Caco-2 (cell line): ENCODE results near the gene NAGK. TPM values are rescaled to one million over a fixed set of nuclear protein-coding genes. Genes with fewer than 3 reads are reported as not detected.
A peak's percentile ranks its signal among the peaks of the same experiment; 100 is the strongest.
"Not testable (repeated sequence)": the region's sequence is repeated elsewhere in the genome, so short reads cannot be mapped to it uniquely, and the experiment has no call there.

Experiments used
- BruUV-seq: library from RNA; stranded (reverse); fragments of 400-500 nt; replicated peaks from 2 replicates; lab custom pipeline; 2021; lab: Mats Ljungman, UMichigan
- CTCF ChIA-PET: fragments of 300-600 bp; sonication (Branson Sonifier 250); formaldehyde crosslinking; loops from one replicate; lab custom pipeline; 2022; ENCODE audit warnings: antibody characterized with exemption; lab: Charles Lee
- POLR2A ChIA-PET: fragments of 300-600 bp; sonication (Branson Sonifier 250); formaldehyde crosslinking; loops from one replicate; lab custom pipeline; 2022; ENCODE audit warnings: antibody characterized with exemption; lab: Charles Lee
- DNase-seq, 2 experiments: peaks; one replicate each; pipeline versions ENCODE4 v3.0.0 to v3.0.0-alpha.2; 2020 to 2022
- H3K27me3 ChIP-seq: replicated peaks from 2 replicates; pipeline ENCODE4 v1.6.0; 2011; ENCODE audit warnings: low read length; ENCODE audit not compliant: control insufficient read depth, insufficient read depth
- H3K36me3 ChIP-seq: 2 replicates; pipeline ENCODE4 v1.5.1; 2011; ENCODE audit warnings: low read length; ENCODE audit not compliant: control insufficient read depth, insufficient read depth
- H3K4me1 ChIP-seq: fragments of 250-450 bp; sonication (Bioruptor Pico); 2 replicates; pipeline ENCODE4 v1.5.1; 2020; ENCODE audit warnings: mild to moderate bottlenecking
- H3K4me3 ChIP-seq: 2 replicates; pipeline ENCODE4 v1.5.1; 2011; ENCODE audit warnings: low read depth, mild to moderate bottlenecking, control low read depth, low read length
- H3K9me3 ChIP-seq: fragments of 250-450 bp; sonication (Bioruptor Pico); 2 replicates; pipeline ENCODE4 v1.5.1; 2020; ENCODE audit warnings: mild to moderate bottlenecking, moderate library complexity
- H3K27ac Mint-ChIP-seq: one replicate; pipeline ENCODE4 v1.8.0; 2022; ENCODE audit warnings: mixed read lengths; ENCODE audit not compliant: unreplicated experiment
- H3K27me3 Mint-ChIP-seq: one replicate; pipeline ENCODE4 v1.8.0; 2022; ENCODE audit warnings: mixed read lengths; ENCODE audit not compliant: insufficient read depth, unreplicated experiment
- H3K36me3 Mint-ChIP-seq: one replicate; pipeline ENCODE4 v1.8.0; 2022; ENCODE audit warnings: mild to moderate bottlenecking, mixed read lengths; ENCODE audit not compliant: insufficient read depth, unreplicated experiment
- H3K4me1 Mint-ChIP-seq: one replicate; pipeline ENCODE4 v1.8.0; 2022; ENCODE audit warnings: low read depth, mixed read lengths; ENCODE audit not compliant: unreplicated experiment
- H3K4me3 Mint-ChIP-seq: one replicate; pipeline ENCODE4 v1.8.0; 2022; ENCODE audit warnings: mild to moderate bottlenecking, moderate library complexity, mixed read lengths; ENCODE audit not compliant: unreplicated experiment
- H3K9me3 Mint-ChIP-seq: one replicate; pipeline ENCODE4 v1.8.0; 2022; ENCODE audit warnings: mixed read lengths; ENCODE audit not compliant: unreplicated experiment
- intact Hi-C: fragments of 100-400 bp; cut with micrococcal nuclease; formaldehyde crosslinking; loops from one replicate; pipeline ENCODE4 v1.10.0; 2022; ENCODE audit not compliant: unreplicated experiment
- total RNA-seq: library from RNA; stranded (reverse); gene quantifications from 2 replicates; pipeline ENCODE4 v1.2.3, GENCODE V29; 2022
- TF ChIP-seq, protein P1 (sequence below), 2 experiments: fragments of 200-600 bp in 1 of 2; IDR thresholded peaks; 1 replicate in 1 of 2; 2 replicates in 1 of 2; pipeline versions ENCODE4 v1.5.1 to v1.8.0; 2011 to 2022; ENCODE audit warnings: antibody characterized with exemption in 1 of 2, control low read depth in 1 of 2, inconsistent platforms in 1 of 2, low read depth in 1 of 2, low read length in 1 of 2, mild to moderate bottlenecking in 1 of 2, moderate library complexity in 1 of 2; ENCODE audit not compliant: insufficient read depth in 1 of 2, severe bottlenecking in 1 of 2, unreplicated experiment in 1 of 2

Gene NAGK
- total RNA-seq, 1 experiment from 2014 or later: 101 TPM

DNA sequence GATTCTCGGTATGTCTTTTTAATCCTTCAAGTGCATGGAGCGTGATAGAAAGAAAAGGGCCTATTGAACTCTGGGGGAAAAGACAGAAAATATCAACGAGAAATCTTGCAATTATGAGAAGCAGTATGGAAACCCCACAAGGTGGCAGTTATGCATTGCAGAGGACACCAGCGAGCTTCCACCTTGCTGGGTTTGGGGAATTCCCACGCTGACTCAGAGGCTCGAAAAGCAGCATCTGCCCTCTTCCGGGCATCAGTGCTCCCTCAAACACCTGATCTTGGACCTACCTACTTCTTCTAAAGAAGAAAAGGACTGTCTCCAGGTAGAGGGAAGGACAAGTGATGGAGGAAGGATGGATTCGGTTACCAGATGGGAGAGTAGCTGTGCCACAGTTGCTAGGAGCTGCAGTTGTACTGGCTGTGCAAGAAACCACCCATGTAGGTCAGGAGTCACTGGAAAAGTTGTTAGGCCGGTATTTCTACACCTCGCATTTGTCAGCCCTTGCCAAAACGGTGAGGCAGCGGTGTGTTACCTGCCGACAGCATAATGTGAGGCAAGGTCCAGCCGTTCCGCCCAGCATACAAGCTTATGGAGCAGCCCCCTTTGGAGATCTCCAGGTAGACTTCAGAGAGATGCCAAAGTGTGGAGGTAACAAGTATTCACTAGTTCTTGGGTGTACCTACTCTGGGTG lies 44.8 kb upstream of the NAGK start:
- H3K27me3 Mint-ChIP-seq, H3K36me3 ChIP-seq, BruUV-seq, H3K4me3 ChIP-seq, H3K36me3 Mint-ChIP-seq, H3K4me1 Mint-ChIP-seq, POLR2A ChIA-PET, H3K9me3 Mint-ChIP-seq, H3K9me3 ChIP-seq, H3K4me1 ChIP-seq, H3K27me3 ChIP-seq: not testable (repeated sequence)
- peak; percentile 56 for DNase-seq
- CTCF ChIA-PET: interaction anchor here (1.2 to 1.7 kb wide), 5 partner anchors 22 to 133 kb away, joined by 3 to 18 read pairs (median 6); partner anchors contain the start of gene NAGK
- Mint-ChIP-seq H3K27ac (peak overlapping the region; percentile 25), H3K4me3 (peak overlapping the region; percentile 48)
- TF ChIP-seq, protein P1, sequence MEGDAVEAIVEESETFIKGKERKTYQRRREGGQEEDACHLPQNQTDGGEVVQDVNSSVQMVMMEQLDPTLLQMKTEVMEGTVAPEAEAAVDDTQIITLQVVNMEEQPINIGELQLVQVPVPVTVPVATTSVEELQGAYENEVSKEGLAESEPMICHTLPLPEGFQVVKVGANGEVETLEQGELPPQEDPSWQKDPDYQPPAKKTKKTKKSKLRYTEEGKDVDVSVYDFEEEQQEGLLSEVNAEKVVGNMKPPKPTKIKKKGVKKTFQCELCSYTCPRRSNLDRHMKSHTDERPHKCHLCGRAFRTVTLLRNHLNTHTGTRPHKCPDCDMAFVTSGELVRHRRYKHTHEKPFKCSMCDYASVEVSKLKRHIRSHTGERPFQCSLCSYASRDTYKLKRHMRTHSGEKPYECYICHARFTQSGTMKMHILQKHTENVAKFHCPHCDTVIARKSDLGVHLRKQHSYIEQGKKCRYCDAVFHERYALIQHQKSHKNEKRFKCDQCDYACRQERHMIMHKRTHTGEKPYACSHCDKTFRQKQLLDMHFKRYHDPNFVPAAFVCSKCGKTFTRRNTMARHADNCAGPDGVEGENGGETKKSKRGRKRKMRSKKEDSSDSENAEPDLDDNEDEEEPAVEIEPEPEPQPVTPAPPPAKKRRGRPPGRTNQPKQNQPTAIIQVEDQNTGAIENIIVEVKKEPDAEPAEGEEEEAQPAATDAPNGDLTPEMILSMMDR (IDR thresholded peaks at IDR 0.05; ENCODE audit: insufficient read depth in 1 of 2, low read depth in 1 of 2, low read length in 1 of 2, severe bottlenecking in 1 of 2, unreplicated experiment in 1 of 2): peak; percentile 17 to 20
- intact Hi-C loops: loop anchor here (1.0 kb wide), 1 partner anchor 47 kb away; no protein-coding TSS in a partner anchor

DNA sequence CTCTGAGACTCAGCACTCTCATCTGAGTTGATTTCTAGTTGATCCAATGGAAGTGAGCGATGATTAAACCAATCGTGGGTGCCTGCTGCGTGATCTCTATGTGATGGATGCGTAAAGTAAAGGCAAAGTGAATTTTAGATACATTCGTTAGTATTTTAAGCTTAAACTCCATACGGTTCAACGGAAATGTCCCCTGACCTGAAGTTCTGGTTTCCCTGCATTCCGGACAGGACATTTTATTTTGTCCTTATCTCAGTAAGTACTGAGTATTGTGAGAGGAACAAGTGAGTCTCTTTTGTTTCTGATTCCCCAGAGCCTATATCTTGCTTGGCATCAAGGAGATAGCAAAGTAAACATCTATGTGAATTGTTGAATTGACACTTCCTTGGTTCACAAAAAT lies 32.2 kb upstream of the NAGK start:
- H3K4me3 ChIP-seq, H3K36me3 Mint-ChIP-seq, POLR2A ChIA-PET, H3K36me3 ChIP-seq, H3K9me3 ChIP-seq, intact Hi-C loops, H3K27me3 Mint-ChIP-seq, H3K4me3 Mint-ChIP-seq, BruUV-seq, H3K27me3 ChIP-seq, H3K4me1 ChIP-seq, CTCF ChIA-PET, H3K9me3 Mint-ChIP-seq: not testable (repeated sequence)
- Mint-ChIP-seq H3K4me1 (peaks cover 15% of the 10 kb centered on the region), H3K27ac (peak overlapping the region; percentile 9)
- DNase-seq: peak in 1 of 2 experiments; percentile 48

DNA sequence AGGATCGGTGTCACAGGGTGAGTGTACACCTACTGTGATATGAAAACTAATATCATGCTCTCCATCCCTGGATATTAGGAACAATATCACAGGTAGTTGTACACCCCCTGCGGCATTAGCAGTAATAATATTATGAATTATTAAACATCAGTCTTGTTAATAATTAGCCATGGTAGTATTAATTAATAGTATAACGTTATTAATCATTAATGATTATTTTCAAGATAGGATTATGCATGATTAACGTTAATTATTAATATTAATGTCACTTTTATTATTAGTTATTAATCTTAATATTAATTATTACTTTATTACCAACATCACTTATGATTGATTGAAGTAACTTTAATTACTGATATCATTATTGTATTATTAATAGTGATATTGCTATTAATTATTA lies 26.2 kb upstream of the NAGK start:
- peaks cover 5% of the 10 kb centered on the region for H3K4me1 Mint-ChIP-seq
- BruUV-seq: no TSS peak

More for the DNA sequence above, 26.2 kb upstream of the NAGK start:
- CTCF ChIA-PET: no interaction called here
- Histone ChIP-seq H3K4me3 (no peak overlapping the region), H3K9me3 (no peaks in the 10 kb centered on the region), H3K27me3 (no peaks in the 10 kb centered on the region), H3K4me1 (no peaks in the 10 kb centered on the region), H3K36me3 (no peaks in the 10 kb centered on the region)
- H3K9me3 Mint-ChIP-seq: no peaks in the 10 kb centered on the region
- peaks cover 2% of the 10 kb centered on the region for H3K27me3 Mint-ChIP-seq
- intact Hi-C loops: no loop called here
- DNase-seq: no peak
- no peak overlapping the region for H3K4me3 Mint-ChIP-seq
- POLR2A ChIA-PET: no interaction called here
- H3K36me3 Mint-ChIP-seq: peaks cover 5% of the 10 kb centered on the region
- H3K27ac Mint-ChIP-seq: no peak overlapping the region
- TF ChIP-seq, protein P1 (IDR thresholded peaks at IDR 0.05; ENCODE audit: insufficient read depth in 1 of 2, low read depth in 1 of 2, low read length in 1 of 2, severe bottlenecking in 1 of 2, unreplicated experiment in 1 of 2): no peak
